CD8-positive, alpha-beta memory T cell (primary cell): ENCODE measurements around the gene PHF13. TPM values are rescaled to one million over a fixed set of nuclear protein-coding genes. Genes with fewer than 3 reads are reported as not detected.
A peak's percentile ranks its signal among the peaks of the same experiment; 100 is the strongest.

Experiments used
- CTCF ChIA-PET: fragments of 350-600 bp; sonication (Branson Sonifier 250); formaldehyde crosslinking; loops from one replicate; lab custom pipeline; 2021; ENCODE audit warnings: antibody characterized with exemption; lab: Charles Lee
- POLR2A ChIA-PET: fragments of 350-600 bp; sonication (Branson Sonifier 250); formaldehyde crosslinking; loops from one replicate; lab custom pipeline; 2021; ENCODE audit warnings: antibody characterized with exemption; lab: Charles Lee
- DNase-seq, 5 donors: peaks; one replicate each; pipeline versions ENCODE4 v3.0.0 to v3.0.0-alpha.2; 2020 to 2022; ENCODE audit warnings: mixed read lengths in 1 of 5
- H3K27ac ChIP-seq: one replicate; pipeline ENCODE4 v1.7.0; 2013; ENCODE audit warnings: low read depth, mild to moderate bottlenecking, low read length, moderate library complexity
- H3K27me3 ChIP-seq: 2 replicates; pipeline ENCODE4 v1.7.0; 2013; ENCODE audit warnings: low read length, mild to moderate bottlenecking; ENCODE audit not compliant: insufficient read depth, poor library complexity, severe bottlenecking
- H3K36me3 ChIP-seq: 2 replicates; pipeline ENCODE4 v1.7.0; 2013; ENCODE audit warnings: mild to moderate bottlenecking, low read length, moderate library complexity; ENCODE audit not compliant: insufficient read depth
- H3K4me1 ChIP-seq: 2 replicates; pipeline ENCODE4 v1.7.0; 2013; ENCODE audit warnings: mild to moderate bottlenecking, low read length, moderate library complexity; ENCODE audit not compliant: insufficient read depth
- H3K4me3 ChIP-seq: 2 replicates; pipeline ENCODE4 v1.7.0; 2013; ENCODE audit warnings: mild to moderate bottlenecking, low read length
- H3K9me3 ChIP-seq: 2 replicates; pipeline ENCODE4 v1.7.0; 2013; ENCODE audit warnings: mild to moderate bottlenecking, low read length
- H3K27ac Mint-ChIP-seq, 8 donors: one replicate each; pipeline ENCODE4 v1.8.0; 2020 to 2021; ENCODE audit warnings: mixed read lengths in 8 of 8, mild to moderate bottlenecking in 6 of 8, inconsistent platforms in 3 of 8, moderate library complexity in 3 of 8
- H3K27me3 Mint-ChIP-seq, 2 donors: one replicate each; pipeline ENCODE4 v1.8.0; 2020 to 2021; ENCODE audit warnings: mixed read lengths in 2 of 2, mild to moderate bottlenecking in 1 of 2, moderate library complexity in 1 of 2
- H3K36me3 Mint-ChIP-seq, 3 donors: one replicate each; pipeline ENCODE4 v1.8.0; 2020 to 2021; ENCODE audit warnings: mixed read lengths in 3 of 3, inconsistent platforms in 1 of 3, mild to moderate bottlenecking in 1 of 3
- H3K4me1 Mint-ChIP-seq, 3 donors: one replicate each; pipeline ENCODE4 v1.8.0; 2020 to 2021; ENCODE audit warnings: mixed read lengths in 3 of 3, inconsistent platforms in 1 of 3, mild to moderate bottlenecking in 1 of 3
- H3K4me3 Mint-ChIP-seq, 7 donors: one replicate each; pipeline ENCODE4 v1.8.0; 2020 to 2021; ENCODE audit warnings: mixed read lengths in 7 of 7, mild to moderate bottlenecking in 6 of 7, moderate library complexity in 4 of 7, inconsistent platforms in 2 of 7
- H3K9me3 Mint-ChIP-seq, 5 donors: one replicate each; pipeline ENCODE4 v1.8.0; 2020 to 2022; ENCODE audit warnings: mixed read lengths in 5 of 5, mild to moderate bottlenecking in 3 of 5, moderate library complexity in 2 of 5, inconsistent platforms in 1 of 5
- polyA plus RNA-seq: library from polyadenylated mRNA; unstranded; fragments of 300-500 nt; fragmentation: Illumina TruSeq; gene quantifications from one replicate; pipeline ENCODE4 v1.2.3, GENCODE V29; 2021
- total RNA-seq, 2 experiments: library from RNA; stranded (reverse); gene quantifications; one replicate each; pipeline ENCODE4 v1.2.3, GENCODE V29; 2021

PHF13 gene
- total and polyA plus RNA-seq, 3 experiments from 2014 or later = 4.9 to 14.0 (median 12.5) TPM

DNA sequence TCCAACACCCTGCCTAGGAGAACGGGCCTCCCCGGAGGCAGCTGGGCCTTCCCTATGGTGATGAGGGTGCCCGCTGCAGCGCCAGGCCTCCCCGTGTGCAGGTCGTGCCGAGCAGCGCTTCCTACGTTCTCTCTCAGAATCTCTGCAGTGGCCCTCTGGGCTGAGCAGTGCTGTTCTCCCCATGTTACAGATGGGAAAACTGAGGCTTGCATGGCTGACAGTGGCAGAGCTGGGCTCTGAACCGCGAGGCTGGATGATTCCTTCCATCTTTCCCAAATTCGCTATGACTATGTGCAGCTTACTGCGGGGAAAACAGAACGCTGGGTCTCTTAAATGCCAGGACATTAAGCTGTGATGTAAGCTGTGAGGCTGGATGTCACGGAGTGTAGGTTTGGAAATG is 19.7 kb upstream of the PHF13 start:
- ChIA-PET POLR2A (no interaction called here), CTCF (no interaction called here)
- Histone ChIP-seq H3K4me3 (no peak overlapping the region), H3K27me3 (no peaks in the 10 kb centered on the region), H3K4me1 (peaks cover 49% of the 10 kb centered on the region), H3K36me3 (peaks cover 52% of the 10 kb centered on the region), H3K9me3 (no peaks in the 10 kb centered on the region), H3K27ac (no peak overlapping the region)
- Mint-ChIP-seq H3K36me3 (peaks cover 0 to 88% (median 4%) of the 10 kb centered on the region in 3 donors), H3K4me3 (no peak overlapping the region), H3K9me3 (no peaks in the 10 kb centered on the region), H3K27ac (peak overlapping the region in 1 of 8 donors; percentile 48), H3K27me3 (no peaks in the 10 kb centered on the region), H3K4me1 (peaks cover 29 to 76% (median 29%) of the 10 kb centered on the region in 3 donors)
- DNase-seq = no peak

GRCh38 chr1:6594977-6595740 is 18.4 kb upstream of the PHF13 start:
- Mint-ChIP-seq H3K9me3 (no peaks in the 10 kb centered on the region), H3K36me3 (peaks cover 0 to 83% (median 4%) of the 10 kb centered on the region in 3 donors)
- CTCF ChIA-PET = no interaction called here

DNA sequence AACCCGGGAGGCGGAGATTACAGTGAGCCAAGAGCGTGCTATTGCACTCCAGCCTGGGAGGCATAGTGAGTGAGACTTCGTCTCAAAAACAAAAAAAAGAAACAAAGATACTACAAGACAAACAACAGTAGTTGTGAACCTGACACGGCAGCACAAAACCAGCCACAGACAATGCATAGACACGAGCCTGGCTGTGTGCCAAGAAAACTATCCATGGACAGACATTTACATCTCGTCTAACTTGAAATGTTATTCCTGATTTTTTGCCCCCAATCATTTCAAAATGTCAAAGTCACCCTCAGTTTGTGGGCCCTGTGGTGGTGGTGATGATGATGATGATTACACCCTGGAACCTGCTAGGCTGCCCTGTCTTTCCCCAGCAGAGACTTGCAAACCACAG is 17.2 kb upstream of the PHF13 start:
- peak overlapping the region in 3 of 8 donors; percentile 22 to 50 (median 45) for H3K27ac Mint-ChIP-seq
- peaks cover 60% of the 10 kb centered on the region for H3K4me1 ChIP-seq
- no peaks in the 10 kb centered on the region for H3K27me3 ChIP-seq
- H3K36me3 ChIP-seq = peaks cover 52% of the 10 kb centered on the region
- ChIA-PET POLR2A (interaction anchor here (1.4 to 1.5 kb wide), 2 partner anchors 12 to 16 kb away, joined by 3 to 4 read pairs; partner anchors contain the start of gene ZBTB48), CTCF (no interaction called here)
- DNase-seq = no peak
- no peaks in the 10 kb centered on the region for H3K9me3 ChIP-seq
- peak overlapping the region in 2 of 7 donors; percentile 62 to 74 for H3K4me3 Mint-ChIP-seq
- no peaks in the 10 kb centered on the region for H3K9me3 Mint-ChIP-seq
- H3K27ac ChIP-seq = no peak overlapping the region
- no peak overlapping the region for H3K4me3 ChIP-seq
- H3K4me1 Mint-ChIP-seq = peaks cover 45 to 79% (median 53%) of the 10 kb centered on the region in 3 donors
- H3K27me3 Mint-ChIP-seq = no peaks in the 10 kb centered on the region
- H3K36me3 Mint-ChIP-seq = peaks cover 0 to 80% (median 4%) of the 10 kb centered on the region in 3 donors

More at GRCh38 chr1:6594977-6595740, 18.4 kb upstream of the PHF13 start:
- no peak overlapping the region for H3K4me3 ChIP-seq
- H3K4me3 Mint-ChIP-seq = peak overlapping the region in 1 of 7 donors; percentile 62
- H3K9me3 ChIP-seq = no peaks in the 10 kb centered on the region
- no peak overlapping the region for H3K27ac ChIP-seq
- H3K27me3 ChIP-seq = no peaks in the 10 kb centered on the region
- DNase-seq = no peak
- H3K36me3 ChIP-seq = peaks cover 52% of the 10 kb centered on the region
- H3K4me1 ChIP-seq = peaks cover 59% of the 10 kb centered on the region
- peaks cover 42 to 82% (median 43%) of the 10 kb centered on the region in 3 donors for H3K4me1 Mint-ChIP-seq
- H3K27ac Mint-ChIP-seq = peak overlapping the region in 3 of 8 donors; percentile 35 to 57 (median 39)
- POLR2A ChIA-PET = interaction anchor here (0.6 kb wide), 1 partner anchor 21 kb away, joined by 3 read pairs; no protein-coding TSS in a partner anchor
- H3K27me3 Mint-ChIP-seq = no peaks in the 10 kb centered on the region

- ChIA-PET POLR2A (interaction anchor here (1.4 to 1.5 kb wide), 2 partner anchors 13 to 17 kb away, joined by 3 to 4 read pairs; partner anchors contain the start of gene ZBTB48), CTCF (interaction anchor here (1.0 to 1.6 kb wide), 3 partner anchors 43 to 111 kb away, joined by 3 to 6 read pairs (median 3); partner anchors contain the start of gene NOL9)
- H3K27ac ChIP-seq = no peak overlapping the region
- Mint-ChIP-seq H3K4me3 (peak overlapping the region in 3 of 7 donors; percentile 26 to 40 (median 38)), H3K27me3 (no peaks in the 10 kb centered on the region), H3K9me3 (no peaks in the 10 kb centered on the region), H3K27ac (peak overlapping the region in 3 of 8 donors; percentile 21 to 45 (median 22)), H3K4me1 (peaks cover 45 to 71% (median 48%) of the 10 kb centered on the region in 3 donors), H3K36me3 (peaks cover 0 to 78% (median 4%) of the 10 kb centered on the region in 3 donors)
- H3K9me3 ChIP-seq = no peaks in the 10 kb centered on the region
- DNase-seq = no peak
- no peak overlapping the region for H3K4me3 ChIP-seq
- peaks cover 52% of the 10 kb centered on the region for H3K36me3 ChIP-seq
- H3K4me1 ChIP-seq = peaks cover 53% of the 10 kb centered on the region
- no peaks in the 10 kb centered on the region for H3K27me3 ChIP-seq
Observed at GRCh38 chr1:6596886-6597776, 16.4 kb upstream of the PHF13 start.

DNA sequence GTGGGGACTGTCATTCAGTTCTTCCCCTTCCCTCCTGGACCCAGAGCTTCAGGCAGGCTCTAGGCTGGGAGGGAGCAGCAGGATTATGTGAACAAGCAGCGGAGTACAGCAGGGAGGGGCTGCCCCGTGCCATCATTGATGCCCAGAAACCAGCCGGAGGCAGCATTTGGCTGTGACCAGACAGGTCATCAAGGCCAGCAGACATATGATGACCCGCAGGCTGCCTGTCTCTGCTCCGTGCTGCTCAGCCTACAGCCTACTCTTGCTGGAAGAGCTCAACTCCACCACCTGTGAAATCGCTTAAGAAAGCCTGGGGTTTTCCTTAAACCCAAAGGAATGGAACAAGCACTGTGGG is 15.8 kb upstream of the PHF13 start:
- ChIA-PET CTCF (interaction anchor here (1.0 to 4.6 kb wide), 5 partner anchors 10 to 112 kb away, joined by 3 to 28 read pairs (median 4); partner anchors contain the start of genes NOL9 and ZBTB48), POLR2A (interaction anchor here (1.4 to 1.5 kb wide), 2 partner anchors 13 to 18 kb away, joined by 3 to 4 read pairs; partner anchors contain the start of gene ZBTB48)
- Histone ChIP-seq H3K4me1 (peaks cover 50% of the 10 kb centered on the region), H3K36me3 (peaks cover 51% of the 10 kb centered on the region), H3K27me3 (no peaks in the 10 kb centered on the region), H3K4me3 (no peak overlapping the region), H3K9me3 (no peaks in the 10 kb centered on the region), H3K27ac (no peak overlapping the region)
- Mint-ChIP-seq H3K36me3 (peaks cover 0 to 74% (median 4%) of the 10 kb centered on the region in 3 donors), H3K4me1 (peaks cover 45 to 66% (median 48%) of the 10 kb centered on the region in 3 donors), H3K27ac (no peak overlapping the region), H3K9me3 (no peaks in the 10 kb centered on the region), H3K4me3 (peak overlapping the region in 2 of 7 donors; percentile 14 to 99), H3K27me3 (no peaks in the 10 kb centered on the region)
- DNase-seq = no peak

DNA sequence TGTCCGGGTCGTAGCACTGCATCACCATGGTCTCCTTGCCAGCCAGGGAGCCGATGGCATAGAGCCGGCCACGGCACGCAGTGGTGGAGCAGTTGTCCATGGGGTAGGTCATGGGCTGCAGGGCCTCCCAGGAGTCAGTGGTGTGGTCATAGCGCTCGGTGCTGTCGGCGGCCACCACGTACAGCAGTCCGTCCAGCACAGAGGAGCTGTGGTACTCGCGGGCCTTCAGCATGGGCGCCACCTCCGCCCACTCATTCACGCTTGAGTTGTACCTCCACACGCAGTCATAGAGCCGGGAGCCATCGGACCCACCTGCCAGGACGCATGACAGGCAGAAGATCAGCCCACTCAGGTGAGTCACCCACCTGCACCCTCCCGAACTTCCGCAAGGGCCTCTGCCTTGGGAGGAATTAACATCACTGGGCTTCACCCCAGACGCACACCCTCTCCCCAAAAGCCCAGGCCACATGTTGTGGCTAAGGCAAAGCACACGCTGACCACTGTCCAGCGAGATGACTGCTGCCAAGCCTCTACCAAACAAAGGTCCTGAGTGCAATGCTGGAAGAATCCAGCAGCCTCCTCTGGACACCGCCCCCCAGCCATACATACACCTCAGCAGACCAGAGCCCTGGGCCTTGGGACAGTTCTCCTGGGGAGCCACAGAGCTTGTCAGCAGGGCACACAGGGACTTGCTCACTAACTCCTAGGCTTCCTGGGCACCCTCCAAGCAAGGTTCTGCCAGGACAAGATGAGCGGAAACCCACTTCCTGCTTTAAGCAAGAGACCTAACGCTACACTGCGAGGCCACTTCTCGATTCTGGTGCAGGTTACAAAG is 14.2 kb upstream of the PHF13 start:
- ChIA-PET CTCF (interaction anchor here (0.8 to 4.6 kb wide), 11 partner anchors 8 to 113 kb away, joined by 3 to 28 read pairs (median 4); partner anchors contain the start of genes NOL9, TAS1R1, THAP3 and ZBTB48), POLR2A (interaction anchor here (0.6 to 7.2 kb wide), 8 partner anchors 13 to 186 kb away, joined by 3 to 64 read pairs (median 3); partner anchors contain the start of genes CAMTA1, NOL9, PHF13 and TAS1R1)
- H3K4me1 Mint-ChIP-seq = peaks cover 51 to 72% (median 54%) of the 10 kb centered on the region in 3 donors
- peak overlapping the region; percentile 95 for H3K4me3 ChIP-seq
- no peaks in the 10 kb centered on the region for H3K27me3 Mint-ChIP-seq
- peak overlapping the region; percentile 92 to 99 (median 98) for H3K4me3 Mint-ChIP-seq
- H3K27me3 ChIP-seq = no peaks in the 10 kb centered on the region
- peaks cover 0 to 62% (median 4%) of the 10 kb centered on the region in 3 donors for H3K36me3 Mint-ChIP-seq
- H3K27ac ChIP-seq = peak overlapping the region; percentile 40
- H3K36me3 ChIP-seq = peaks cover 37% of the 10 kb centered on the region
- peak; percentile 30 to 71 (median 46) for DNase-seq
- no peaks in the 10 kb centered on the region for H3K9me3 Mint-ChIP-seq
- H3K27ac Mint-ChIP-seq = peak overlapping the region; percentile 86 to 97 (median 93)
- no peaks in the 10 kb centered on the region for H3K9me3 ChIP-seq
- peaks cover 57% of the 10 kb centered on the region for H3K4me1 ChIP-seq
